HS-27A (cell line): ENCODE results near the gene TBX2.

Source experiments
- DNase-seq: peaks from one replicate; pipeline ENCODE4 v3.0.0-alpha.2; 2012; ENCODE audit warnings: low read depth, missing footprints

Gene TBX2

GRCh38 chr17:61454381-61455323 is 55.0 kb downstream of the TBX2 start:
- DNase-seq = no peak

- DNase-seq = no peak
Observed at GRCh38 chr17:61455324-61456060, 55.8 kb downstream of the TBX2 start.

- no peak for DNase-seq
Observed at GRCh38 chr17:61456061-61456681, 56.5 kb downstream of the TBX2 start.

- no peak for DNase-seq
Observed at GRCh38 chr17:61456688-61457225, 57.1 kb downstream of the TBX2 start.

GRCh38 chr17:61457226-61457983 is 57.8 kb downstream of the TBX2 start:
- DNase-seq = no peak

GRCh38 chr17:61458000-61458399 is 58.4 kb downstream of the TBX2 start:
- no peak for DNase-seq

GRCh38 chr17:61458421-61459141 is 58.9 kb downstream of the TBX2 start:
- DNase-seq = no peak
